AG20443 (cell line): ENCODE data around the gene HOMER2.
A peak's percentile ranks its signal among the peaks of the same experiment; 100 is the strongest.
"Not testable (repeated sequence)": the region's sequence is repeated elsewhere in the genome, so short reads cannot be mapped to it uniquely, and the experiment has no call there.

Experiments
- DNase-seq: peaks from one replicate; pipeline ENCODE4 v3.0.0; 2012; ENCODE audit warnings: low spot score, mixed read lengths

The HOMER2 gene

GRCh38 chr15:82894971-82895520 is 57.5 kb downstream of the HOMER2 start:
- DNase-seq = peak; percentile 49

- not testable (repeated sequence) for DNase-seq
These were observed 59.0 kb downstream of the HOMER2 start for GRCh38 chr15:82893473-82893872.

- DNase-seq = no peak
These were observed 59.9 kb downstream of the HOMER2 start for GRCh38 chr15:82892573-82892972.

- DNase-seq = no peak
These were observed 61.5 kb downstream of the HOMER2 start for GRCh38 chr15:82890995-82891390.

GRCh38 chr15:82890338-82890994 is 62.1 kb downstream of the HOMER2 start:
- peak; percentile 39 for DNase-seq

GRCh38 chr15:82882273-82882928 is 70.1 kb downstream of the HOMER2 start:
- DNase-seq = no peak

DNA sequence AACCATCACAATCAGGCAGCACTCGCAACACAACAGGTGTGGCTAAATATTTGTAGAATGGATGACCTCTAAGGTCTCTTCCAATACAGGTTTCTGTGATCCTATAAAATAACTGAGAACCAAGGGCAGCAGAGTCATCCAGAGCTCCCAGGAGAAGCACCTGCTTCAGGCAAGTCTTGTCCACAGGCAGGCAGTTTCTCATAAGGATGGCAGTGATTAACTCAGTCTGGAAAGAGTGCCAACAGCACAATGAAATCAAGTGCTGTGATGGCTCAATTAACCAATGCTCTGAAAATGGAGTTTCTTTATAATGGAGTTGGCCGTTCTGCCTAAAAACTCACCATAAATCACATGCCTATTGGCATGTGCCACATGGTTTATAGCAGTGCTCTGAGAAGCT is 70.8 kb downstream of the HOMER2 start:
- DNase-seq = no peak

- no peak for DNase-seq
These were observed 71.8 kb downstream of the HOMER2 start for GRCh38 chr15:82880704-82881103.

- no peak for DNase-seq
These were observed 74.2 kb downstream of the HOMER2 start for GRCh38 chr15:82878325-82878724.

- no peak for DNase-seq
These were observed 74.7 kb downstream of the HOMER2 start for GRCh38 chr15:82877825-82878224.

DNA sequence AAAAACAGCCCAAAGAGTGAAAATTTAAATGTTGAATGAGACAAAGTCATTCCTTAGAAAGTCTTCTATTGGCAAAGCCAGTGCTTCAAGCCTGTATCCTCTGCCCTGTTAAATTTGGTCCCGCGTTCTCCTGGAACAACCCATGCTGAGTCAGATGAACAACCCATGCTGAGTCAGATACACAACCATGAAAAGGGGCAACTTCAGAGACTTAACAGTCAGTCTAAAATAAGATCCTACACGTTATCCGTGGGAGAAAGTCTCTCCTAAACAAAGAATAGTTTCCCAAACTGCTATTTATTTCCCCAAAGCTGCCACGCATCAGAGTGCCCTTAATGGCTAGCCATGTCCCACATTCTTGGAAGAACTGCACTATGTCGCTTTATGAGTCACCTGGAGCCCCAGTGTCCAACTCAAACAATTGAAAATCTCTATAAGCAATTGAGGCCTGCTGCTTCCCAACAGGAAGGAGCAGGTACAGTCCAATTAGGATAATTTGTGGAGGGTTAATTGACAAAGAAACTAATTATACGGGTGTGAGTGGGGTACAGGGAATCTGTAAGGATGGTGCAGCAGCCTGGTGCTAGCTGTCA is 77.0 kb downstream of the HOMER2 start:
- peak; percentile 77 for DNase-seq

DNA sequence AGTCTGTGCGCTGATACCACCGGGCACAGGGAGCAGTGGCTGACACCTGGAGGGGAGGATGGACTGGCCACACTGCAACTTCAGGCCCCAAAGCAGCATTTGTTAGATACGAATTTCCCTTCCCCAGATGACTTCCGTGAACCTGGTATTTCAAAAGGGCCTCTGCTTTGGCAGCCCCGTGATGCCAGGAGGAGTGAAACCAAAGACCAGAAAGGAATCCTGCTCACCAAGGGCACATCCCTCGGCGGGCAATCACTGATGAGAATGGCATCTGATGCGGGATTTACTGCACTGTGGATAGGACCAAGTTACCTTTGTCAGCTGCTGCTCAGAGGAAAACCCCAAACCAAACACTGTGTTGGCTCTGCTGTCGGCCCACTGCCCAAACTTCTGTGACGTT is 77.6 kb downstream of the HOMER2 start:
- DNase-seq = no peak

GRCh38 chr15:82874267-82874666 is 78.3 kb downstream of the HOMER2 start:
- no peak for DNase-seq

DNA sequence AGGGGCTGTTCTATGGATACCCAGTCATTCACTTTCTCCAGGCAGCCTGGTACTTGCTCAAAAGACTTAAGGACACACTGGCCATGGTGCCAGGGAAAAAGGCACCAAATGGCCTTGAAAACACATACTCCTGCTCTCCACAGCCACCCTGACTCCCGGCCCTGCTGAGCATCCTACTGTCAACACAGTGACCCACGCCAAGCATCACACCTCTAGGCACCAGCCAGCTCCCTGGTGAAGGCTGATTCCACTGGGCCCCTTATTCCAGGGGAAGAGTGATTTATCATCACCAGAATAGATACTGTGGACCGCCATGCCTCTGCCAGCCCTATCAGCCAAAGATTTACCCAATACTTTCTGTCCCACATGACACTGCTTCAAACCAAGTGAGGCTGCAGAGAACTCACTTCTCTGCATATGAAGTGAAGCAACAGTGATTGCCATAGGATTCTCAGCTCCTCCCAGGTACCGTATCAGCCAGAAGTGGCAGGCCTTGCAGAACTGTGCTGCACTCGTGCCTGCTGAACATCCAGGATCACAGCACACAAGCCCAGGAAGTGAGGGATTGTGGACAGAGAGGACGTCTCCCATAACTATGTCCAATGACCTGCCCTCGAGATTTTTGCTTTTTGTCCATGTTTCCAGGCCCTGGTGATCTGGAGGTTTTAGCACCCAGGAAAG is 79.4 kb downstream of the HOMER2 start:
- DNase-seq = no peak

- no peak for DNase-seq
These were observed 80.6 kb downstream of the HOMER2 start for GRCh38 chr15:82871832-82872484.

GRCh38 chr15:82871358-82871757 is 81.2 kb downstream of the HOMER2 start:
- no peak for DNase-seq

DNA sequence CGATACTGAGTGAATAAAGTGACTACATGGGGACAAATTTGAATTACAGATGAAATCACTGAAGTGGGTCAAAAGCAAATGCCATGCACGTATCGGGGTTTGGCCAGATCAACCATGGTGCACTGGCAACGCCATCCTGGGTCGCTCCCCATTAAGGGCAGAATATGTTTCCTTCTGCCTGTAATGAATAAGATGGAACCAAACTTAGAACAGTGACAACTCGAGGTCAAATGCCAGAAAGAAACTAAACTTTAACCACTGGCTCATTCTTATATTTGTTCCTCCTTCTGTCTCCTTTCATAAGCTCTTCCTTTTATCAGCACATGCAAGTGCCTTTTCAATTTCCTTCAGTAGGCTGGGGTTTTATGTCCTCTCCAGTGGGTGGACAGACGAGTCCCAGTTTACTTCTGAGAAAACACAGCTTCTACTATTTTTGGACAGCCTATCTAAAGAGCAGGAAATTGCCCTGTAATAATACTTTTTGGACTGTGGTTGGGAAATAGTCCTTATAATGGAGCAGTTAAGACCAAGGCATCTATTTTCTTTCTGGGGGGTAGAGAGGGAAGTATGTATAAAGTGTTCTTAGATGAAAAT is 81.7 kb downstream of the HOMER2 start:
- DNase-seq = no peak

- not testable (repeated sequence) for DNase-seq
These were observed 86.5 kb downstream of the HOMER2 start for GRCh38 chr15:82865981-82866380.

GRCh38 chr15:82865581-82865980 is 86.9 kb downstream of the HOMER2 start:
- not testable (repeated sequence) for DNase-seq

GRCh38 chr15:82864967-82865366 is 87.6 kb downstream of the HOMER2 start:
- no peak for DNase-seq

DNA sequence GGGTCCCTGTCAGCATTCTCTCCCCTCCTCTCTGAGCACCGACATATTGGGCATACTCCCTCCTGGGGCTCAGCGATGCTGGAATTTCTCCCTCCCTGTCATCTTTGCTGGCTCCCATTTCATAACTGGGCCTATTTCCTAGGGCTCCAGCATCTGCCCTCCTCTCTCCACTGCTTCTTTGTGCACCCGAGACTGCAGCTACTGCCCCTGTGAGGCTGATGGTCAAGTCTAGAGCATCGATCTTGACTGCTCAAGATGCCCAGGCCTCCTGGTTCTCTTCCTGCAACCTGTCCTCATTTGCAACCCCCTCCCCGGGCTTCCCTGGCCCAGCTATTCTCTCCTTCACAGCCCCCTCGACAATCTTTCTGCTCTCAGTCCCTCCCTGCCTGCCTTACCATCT is 89.6 kb downstream of the HOMER2 start:
- DNase-seq = no peak

GRCh38 chr15:82858932-82859331 is 93.6 kb downstream of the HOMER2 start:
- DNase-seq = no peak
